K562 (cell line): Measurements from ENCODE around the gene COX20. TPM values are rescaled to one million over a fixed set of nuclear protein-coding genes. Genes with fewer than 3 reads are reported as not detected.

ENCODE experiments used
- ARHGAP35 ChIP-seq: fragments of 450-650 bp; IDR thresholded peaks from 2 replicates; pipeline ENCODE4 v1.6.1; 2018; ENCODE audit not compliant: partially characterized antibody
- CCAR2 ChIP-seq: fragments of 200-400 bp; formaldehyde crosslinking; IDR thresholded peaks from 2 replicates; pipeline ENCODE4 v1.6.1; 2017; ENCODE audit warnings: mild to moderate bottlenecking, low read depth, low read length
- EP300 ChIP-seq: IDR thresholded peaks from 2 replicates; pipeline ENCODE4 v1.6.1; 2012; ENCODE audit warnings: low read length, improper control_type of control experiment
- ETV5 ChIP-seq: sonication (generic); formaldehyde crosslinking; IDR thresholded peaks from 2 replicates; pipeline ENCODE4 v1.4.0; 2020; ENCODE audit warnings: low read depth, mild to moderate bottlenecking, missing genetic modification reagents
- HEY1 ChIP-seq: fragments of 250-450 bp; sonication (Bioruptor Pico); IDR thresholded peaks from 2 replicates; pipeline ENCODE4 v1.5.0; 2020; ENCODE audit warnings: mild to moderate bottlenecking, moderate library complexity, borderline replicate concordance
- PHB ChIP-seq: fragments of 250-450 bp; sonication (Bioruptor Pico); IDR thresholded peaks from 2 replicates; pipeline ENCODE4 v1.5.0; 2021
- PHF8 ChIP-seq: fragments of 200-600 bp; sonication (generic); IDR thresholded peaks from 2 replicates; pipeline ENCODE4 v1.6.1; 2012; ENCODE audit warnings: mixed run types, mild to moderate bottlenecking, inconsistent platforms, low read length, moderate library complexity, borderline replicate concordance
- POLR2H ChIP-seq: IDR thresholded peaks from 2 replicates; pipeline ENCODE4 v1.6.1; 2016; ENCODE audit warnings: missing genetic modification characterization, low read depth, mild to moderate bottlenecking, control low read depth, missing compliant biosample characterization, moderate library complexity
- SMAD4 ChIP-seq: fragments of 250-450 bp; sonication (Bioruptor Pico); conservative IDR thresholded peaks from 2 replicates; pipeline ENCODE4 v1.8.0; 2021; ENCODE audit warnings: inconsistent platforms, mild to moderate bottlenecking, moderate library complexity
- SNIP1 ChIP-seq: fragments of 450-650 bp; IDR thresholded peaks from 2 replicates; pipeline ENCODE4 v1.7.1; 2017; ENCODE audit warnings: low read depth, mild to moderate bottlenecking
- SPI1 ChIP-seq: IDR thresholded peaks from 2 replicates; pipeline ENCODE4 v1.6.1; 2011; ENCODE audit warnings: low read depth, low read length, control low read depth, borderline replicate concordance
- WHSC1 ChIP-seq: IDR thresholded peaks from one replicate; pipeline ENCODE4 v1.6.1; 2012; ENCODE audit warnings: low read length, control low read depth, inconsistent platforms
- XRCC4 ChIP-seq: IDR thresholded peaks from one replicate; pipeline ENCODE4 v1.6.1; 2011; ENCODE audit not compliant: insufficient read depth, insufficient read length; ENCODE audit errors: extremely low read depth
- YY1 ChIP-seq, 3 experiments: IDR thresholded peaks; 2 replicates each; pipeline ENCODE4 v1.6.1; 2011; ENCODE audit warnings: low read length in 2 of 3, mild to moderate bottlenecking in 2 of 3, moderate library complexity in 2 of 3, borderline replicate concordance in 1 of 3, control low read depth in 1 of 3, low read depth in 1 of 3; ENCODE audit not compliant: insufficient read depth in 3 of 3, insufficient replicate concordance in 2 of 3, control insufficient read depth in 1 of 3, insufficient read length in 1 of 3; ENCODE audit errors: extremely low read depth in 1 of 3
- polyA plus RNA-seq, 8 experiments: library from polyadenylated mRNA; depleted of rRNA in 4 of 8; stranded (reverse) in 5 of 8; unstranded in 3 of 8; fragments of >200 nt; fragmentation: Nextera tagmentation in 2 of 8; fragmentation: Illumina TruSeq in 1 of 8; extraction: Ambion mirVana in 2 of 8; extraction: Trizol in 1 of 8; gene quantifications; 2 replicates each; pipeline versions ENCODE4 v1.2.1 to v1.2.3, GENCODE V29; 2011 to 2014; ENCODE audit warnings: inconsistent platforms in 1 of 8, missing spikeins in 1 of 8
- total RNA-seq, 7 experiments: library from RNA; depleted of rRNA in 6 of 7; stranded (reverse); fragments of >200 nt in 6 of 7; fragmentation: Illumina TruSeq in 2 of 7; extraction: Trizol in 2 of 7; gene quantifications; 2 replicates each; pipeline versions ENCODE4 v1.2.1 to v1.2.3, GENCODE V29; 2011 to 2021; ENCODE audit warnings: low replicate concordance in 1 of 7
- TF ChIP-seq, protein P1 (sequence below), 2 experiments: fragments of 450-650 bp; formaldehyde crosslinking in 1 of 2; IDR thresholded peaks; 2 replicates each; pipeline versions ENCODE4 v1.4.0 to v1.6.1; 2014 to 2020; ENCODE audit warnings: mild to moderate bottlenecking in 2 of 2, borderline replicate concordance in 1 of 2, low read depth in 1 of 2
- TF ChIP-seq, protein P2 (sequence below): fragments of 450-650 bp; conservative IDR thresholded peaks from 2 replicates; pipeline ENCODE4 v1.6.1; 2016; ENCODE audit warnings: missing genetic modification characterization, low read depth, mild to moderate bottlenecking, control low read depth, missing compliant biosample characterization

COX20 gene
- total and polyA plus RNA-seq, 9 of the 15 experiments (the other 6 are each of a cell fraction or from before 2014, with no cell fraction given): 41.5 to 192 (median 84.3) TPM

- TF ChIP-seq, protein P1, sequence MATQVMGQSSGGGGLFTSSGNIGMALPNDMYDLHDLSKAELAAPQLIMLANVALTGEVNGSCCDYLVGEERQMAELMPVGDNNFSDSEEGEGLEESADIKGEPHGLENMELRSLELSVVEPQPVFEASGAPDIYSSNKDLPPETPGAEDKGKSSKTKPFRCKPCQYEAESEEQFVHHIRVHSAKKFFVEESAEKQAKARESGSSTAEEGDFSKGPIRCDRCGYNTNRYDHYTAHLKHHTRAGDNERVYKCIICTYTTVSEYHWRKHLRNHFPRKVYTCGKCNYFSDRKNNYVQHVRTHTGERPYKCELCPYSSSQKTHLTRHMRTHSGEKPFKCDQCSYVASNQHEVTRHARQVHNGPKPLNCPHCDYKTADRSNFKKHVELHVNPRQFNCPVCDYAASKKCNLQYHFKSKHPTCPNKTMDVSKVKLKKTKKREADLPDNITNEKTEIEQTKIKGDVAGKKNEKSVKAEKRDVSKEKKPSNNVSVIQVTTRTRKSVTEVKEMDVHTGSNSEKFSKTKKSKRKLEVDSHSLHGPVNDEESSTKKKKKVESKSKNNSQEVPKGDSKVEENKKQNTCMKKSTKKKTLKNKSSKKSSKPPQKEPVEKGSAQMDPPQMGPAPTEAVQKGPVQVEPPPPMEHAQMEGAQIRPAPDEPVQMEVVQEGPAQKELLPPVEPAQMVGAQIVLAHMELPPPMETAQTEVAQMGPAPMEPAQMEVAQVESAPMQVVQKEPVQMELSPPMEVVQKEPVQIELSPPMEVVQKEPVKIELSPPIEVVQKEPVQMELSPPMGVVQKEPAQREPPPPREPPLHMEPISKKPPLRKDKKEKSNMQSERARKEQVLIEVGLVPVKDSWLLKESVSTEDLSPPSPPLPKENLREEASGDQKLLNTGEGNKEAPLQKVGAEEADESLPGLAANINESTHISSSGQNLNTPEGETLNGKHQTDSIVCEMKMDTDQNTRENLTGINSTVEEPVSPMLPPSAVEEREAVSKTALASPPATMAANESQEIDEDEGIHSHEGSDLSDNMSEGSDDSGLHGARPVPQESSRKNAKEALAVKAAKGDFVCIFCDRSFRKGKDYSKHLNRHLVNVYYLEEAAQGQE (IDR thresholded peaks at IDR 0.05; ENCODE audit: borderline replicate concordance): no peak
- TF ChIP-seq, protein P1 (CRISPR knock-in tag; IDR thresholded peaks at IDR 0.05; ENCODE audit: low read depth): no peak
- no peak for TF ChIP-seq ETV5 (CRISPR knock-in tag)
- no peak for TF ChIP-seq SPI1
- TF ChIP-seq ARHGAP35: no peak
- no peak for TF ChIP-seq PHB
- TF ChIP-seq WHSC1: no peak
- no peak for TF ChIP-seq PHF8
- no peak for TF ChIP-seq XRCC4
- TF ChIP-seq, protein P2, sequence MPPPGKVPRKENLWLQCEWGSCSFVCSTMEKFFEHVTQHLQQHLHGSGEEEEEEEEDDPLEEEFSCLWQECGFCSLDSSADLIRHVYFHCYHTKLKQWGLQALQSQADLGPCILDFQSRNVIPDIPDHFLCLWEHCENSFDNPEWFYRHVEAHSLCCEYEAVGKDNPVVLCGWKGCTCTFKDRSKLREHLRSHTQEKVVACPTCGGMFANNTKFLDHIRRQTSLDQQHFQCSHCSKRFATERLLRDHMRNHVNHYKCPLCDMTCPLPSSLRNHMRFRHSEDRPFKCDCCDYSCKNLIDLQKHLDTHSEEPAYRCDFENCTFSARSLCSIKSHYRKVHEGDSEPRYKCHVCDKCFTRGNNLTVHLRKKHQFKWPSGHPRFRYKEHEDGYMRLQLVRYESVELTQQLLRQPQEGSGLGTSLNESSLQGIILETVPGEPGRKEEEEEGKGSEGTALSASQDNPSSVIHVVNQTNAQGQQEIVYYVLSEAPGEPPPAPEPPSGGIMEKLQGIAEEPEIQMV (tag): no peak
- no peak for TF ChIP-seq POLR2H (tag)
- no peak for TF ChIP-seq SMAD4 (CRISPR knock-in tag)
- no peak for TF ChIP-seq HEY1 (CRISPR knock-in tag)
- TF ChIP-seq CCAR2: no peak
- no peak for TF ChIP-seq SNIP1
- no peak for TF ChIP-seq YY1 (IDR thresholded peaks at IDR 0.05; ENCODE audit: borderline replicate concordance in 1 of 3, control insufficient read depth in 1 of 3, extremely low read depth in 1 of 3, insufficient read depth in 3 of 3, insufficient read length in 1 of 3, insufficient replicate concordance in 2 of 3, low read depth in 1 of 3, low read length in 2 of 3)
- no peak for TF ChIP-seq EP300
Observed at GRCh38 chr1:244820131-244820530, 15.3 kb upstream of the COX20 start (continued).
